Dedifferentiated amniotic fluid mesenchymal stem cell (primary cell): ENCODE measurements around the gene PAK4.

Source experiments
- DNase-seq: peaks from one replicate; pipeline ENCODE4 v3.0.0-alpha.2; 2016; ENCODE audit errors: extremely low spot score

The PAK4 gene

GRCh38 chr19:39165857-39166256 is 40.3 kb downstream of the PAK4 start:
- no peak for DNase-seq

GRCh38 chr19:39166571-39167391 is 41.2 kb downstream of the PAK4 start:
- no peak for DNase-seq

GRCh38 chr19:39167461-39168257 is 42.1 kb downstream of the PAK4 start:
- no peak for DNase-seq

- no peak for DNase-seq
These were observed 42.9 kb downstream of the PAK4 start for GRCh38 chr19:39168258-39169142.

GRCh38 chr19:39169143-39169810 is 43.7 kb downstream of the PAK4 start:
- DNase-seq: no peak

DNA sequence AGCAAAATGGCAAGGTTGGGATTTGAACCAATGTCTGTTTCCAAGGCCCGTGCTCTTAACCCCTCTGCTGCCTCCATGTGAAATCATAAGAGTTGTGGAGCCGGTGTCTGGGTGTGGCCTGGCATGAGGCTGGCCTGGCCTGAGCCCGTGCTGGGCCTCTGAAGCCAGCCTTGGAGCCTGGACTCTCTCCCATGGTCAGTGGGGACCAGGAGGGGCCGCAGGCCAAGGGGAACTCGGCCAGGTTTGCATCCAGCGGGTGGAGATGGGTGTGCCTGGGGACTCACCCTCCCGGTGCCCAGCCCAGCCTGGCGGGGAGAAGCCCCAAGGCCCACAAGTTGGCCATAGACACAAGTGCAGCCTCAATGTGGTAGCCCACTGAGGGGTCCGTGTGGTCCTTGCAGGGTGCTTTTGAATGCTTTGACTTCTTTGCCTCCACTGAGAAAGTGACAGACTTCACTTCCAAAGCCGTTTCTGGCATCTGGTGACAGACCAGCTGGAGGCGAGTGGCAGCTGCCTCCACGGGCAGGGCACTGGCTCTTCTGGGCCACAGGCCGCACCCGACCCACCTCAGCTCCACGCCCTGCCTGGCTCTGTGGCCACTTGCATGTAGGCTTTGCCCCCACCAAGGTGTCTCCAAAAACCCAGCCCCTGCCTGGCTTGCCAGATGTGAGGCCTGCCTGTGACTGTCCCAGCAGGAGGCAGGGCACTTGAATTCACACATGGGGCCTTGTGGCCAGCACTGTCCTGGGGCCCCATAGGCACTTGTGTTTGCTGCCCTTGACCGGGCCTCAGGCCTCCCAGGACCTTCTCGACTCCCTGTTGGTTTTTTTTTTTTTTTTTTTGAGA is 45.0 kb downstream of the PAK4 start:
- DNase-seq: no peak

DNA sequence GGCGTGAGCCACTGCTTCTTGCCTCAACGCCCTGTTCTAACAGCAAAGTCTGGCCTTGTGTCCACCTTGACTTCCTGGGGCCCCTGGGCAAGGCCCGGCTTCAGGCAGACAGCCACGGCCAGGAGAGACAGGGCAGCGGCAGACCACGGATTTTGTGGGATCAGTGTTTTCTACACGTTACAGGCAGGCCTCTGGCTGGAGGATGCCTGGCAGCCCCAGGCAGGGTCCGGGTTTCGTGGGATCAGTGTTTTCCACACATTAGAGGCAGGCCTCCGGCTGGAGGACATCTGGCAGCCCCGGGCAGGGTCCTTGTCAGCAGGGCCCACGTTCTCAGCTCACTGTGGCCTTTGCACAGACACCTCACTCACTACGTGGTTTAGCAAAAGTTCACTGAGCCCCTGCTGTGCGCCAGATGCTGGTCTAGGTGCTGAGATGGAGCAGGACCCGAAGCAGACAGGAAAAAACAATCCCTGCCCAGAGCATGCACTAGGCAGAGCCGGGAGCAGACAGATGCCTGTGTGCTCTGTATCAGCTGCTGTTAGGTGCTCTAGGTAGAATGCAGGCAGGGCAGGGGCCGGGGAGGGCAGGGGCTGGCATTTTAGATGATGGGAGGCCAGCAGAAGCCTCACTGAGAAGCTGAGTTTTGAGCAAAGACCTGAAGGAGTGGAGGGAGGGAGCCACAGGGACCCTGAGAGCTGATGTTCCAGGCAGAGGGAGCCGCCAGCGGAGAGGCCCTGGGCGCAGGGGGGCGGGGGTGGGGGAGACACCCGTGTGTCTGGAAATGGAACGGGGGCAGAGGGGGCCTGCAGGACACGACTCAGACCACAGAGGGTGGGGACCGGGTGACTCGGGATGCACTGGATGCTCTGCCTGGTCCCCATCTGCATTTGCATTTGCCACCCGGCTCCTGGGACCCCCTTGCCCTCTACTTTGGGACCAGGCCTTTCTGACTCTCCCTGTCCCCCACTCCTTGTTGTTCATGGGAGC is 46.2 kb downstream of the PAK4 start:
- DNase-seq: no peak

- no peak for DNase-seq
These were observed 47.3 kb downstream of the PAK4 start for GRCh38 chr19:39172700-39173501.

DNA sequence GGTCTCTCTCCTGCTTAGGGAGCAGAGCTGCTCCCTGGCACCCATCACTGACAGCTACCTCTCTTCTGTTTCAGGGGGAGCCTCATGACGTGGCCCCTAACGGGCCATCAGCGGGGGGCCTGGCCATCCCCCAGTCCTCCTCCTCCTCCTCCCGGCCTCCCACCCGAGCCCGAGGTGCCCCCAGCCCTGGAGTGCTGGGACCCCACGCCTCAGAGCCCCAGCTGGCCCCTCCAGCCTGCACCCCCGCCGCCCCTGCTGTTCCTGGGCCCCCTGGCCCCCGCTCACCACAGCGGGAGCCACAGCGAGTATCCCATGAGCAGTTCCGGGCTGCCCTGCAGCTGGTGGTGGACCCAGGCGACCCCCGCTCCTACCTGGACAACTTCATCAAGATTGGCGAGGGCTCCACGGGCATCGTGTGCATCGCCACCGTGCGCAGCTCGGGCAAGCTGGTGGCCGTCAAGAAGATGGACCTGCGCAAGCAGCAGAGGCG is 48.0 kb downstream of the PAK4 start:
- no peak for DNase-seq

- no peak for DNase-seq
These were observed 48.6 kb downstream of the PAK4 start for GRCh38 chr19:39174142-39174541.

DNA sequence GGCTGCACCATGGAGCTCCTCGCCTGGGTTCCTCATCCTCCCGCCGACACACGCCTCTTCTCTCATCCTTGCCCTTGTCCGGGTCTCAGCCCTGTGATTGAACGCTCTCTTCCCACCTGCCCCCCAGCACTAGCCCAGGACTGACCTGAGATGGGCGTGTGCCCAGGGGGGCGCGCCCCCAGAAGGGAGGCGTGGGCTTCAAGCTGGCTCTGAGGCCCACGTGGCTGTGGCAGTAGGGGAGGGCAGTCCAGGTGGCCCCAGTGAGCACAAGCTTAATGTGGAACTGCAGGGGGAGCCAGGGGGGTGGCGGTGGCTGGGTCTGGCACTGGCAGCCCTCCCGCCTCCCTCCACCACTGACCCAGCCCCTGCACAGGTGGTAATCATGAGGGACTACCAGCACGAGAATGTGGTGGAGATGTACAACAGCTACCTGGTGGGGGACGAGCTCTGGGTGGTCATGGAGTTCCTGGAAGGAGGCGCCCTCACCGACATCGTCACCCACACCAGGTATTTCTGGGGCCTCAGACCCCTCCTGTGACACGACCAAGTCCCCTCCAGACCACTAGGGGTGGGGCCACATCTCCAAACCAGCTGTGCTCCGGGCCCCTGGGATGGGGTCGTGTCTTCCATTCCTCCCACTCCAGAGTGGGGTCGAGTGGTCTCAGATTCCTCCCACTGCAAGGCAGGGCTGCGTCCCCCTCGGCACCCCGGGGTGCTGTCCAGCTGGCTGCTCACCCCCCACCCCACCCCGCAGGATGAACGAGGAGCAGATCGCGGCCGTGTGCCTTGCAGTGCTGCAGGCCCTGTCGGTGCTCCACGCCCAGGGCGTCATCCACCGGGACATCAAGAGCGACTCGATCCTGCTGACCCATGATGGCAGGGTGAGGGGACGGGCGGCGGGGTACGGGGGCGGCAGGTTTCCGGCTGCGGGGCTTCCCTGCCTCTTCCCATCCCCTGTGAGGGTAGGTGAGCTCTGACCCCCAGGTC is 49.3 kb downstream of the PAK4 start:
- no peak for DNase-seq

DNA sequence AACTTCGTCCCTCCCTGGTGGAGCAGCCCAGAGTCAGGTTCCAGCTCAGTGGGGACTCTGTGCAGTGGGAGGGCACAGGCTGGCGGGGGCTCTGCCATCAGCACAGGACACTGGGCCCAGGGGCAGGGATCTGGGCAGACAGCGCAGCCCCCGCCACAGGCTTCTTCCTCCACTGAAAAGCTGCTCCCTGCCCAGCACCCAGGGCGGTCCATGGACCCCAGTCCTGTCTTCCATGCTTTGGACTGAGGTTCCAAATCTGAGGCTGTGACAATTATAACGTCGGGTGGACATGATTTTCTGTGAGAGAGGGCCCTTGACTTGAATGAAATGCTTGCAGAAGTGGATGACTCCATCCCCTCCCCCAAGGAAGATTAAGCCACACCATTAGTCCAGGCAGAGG is 50.0 kb downstream of the PAK4 start:
- DNase-seq: no peak

GRCh38 chr19:39177110-39177699 is 51.6 kb downstream of the PAK4 start:
- DNase-seq: no peak

GRCh38 chr19:39177736-39178135 is 52.1 kb downstream of the PAK4 start:
- DNase-seq: no peak

DNA sequence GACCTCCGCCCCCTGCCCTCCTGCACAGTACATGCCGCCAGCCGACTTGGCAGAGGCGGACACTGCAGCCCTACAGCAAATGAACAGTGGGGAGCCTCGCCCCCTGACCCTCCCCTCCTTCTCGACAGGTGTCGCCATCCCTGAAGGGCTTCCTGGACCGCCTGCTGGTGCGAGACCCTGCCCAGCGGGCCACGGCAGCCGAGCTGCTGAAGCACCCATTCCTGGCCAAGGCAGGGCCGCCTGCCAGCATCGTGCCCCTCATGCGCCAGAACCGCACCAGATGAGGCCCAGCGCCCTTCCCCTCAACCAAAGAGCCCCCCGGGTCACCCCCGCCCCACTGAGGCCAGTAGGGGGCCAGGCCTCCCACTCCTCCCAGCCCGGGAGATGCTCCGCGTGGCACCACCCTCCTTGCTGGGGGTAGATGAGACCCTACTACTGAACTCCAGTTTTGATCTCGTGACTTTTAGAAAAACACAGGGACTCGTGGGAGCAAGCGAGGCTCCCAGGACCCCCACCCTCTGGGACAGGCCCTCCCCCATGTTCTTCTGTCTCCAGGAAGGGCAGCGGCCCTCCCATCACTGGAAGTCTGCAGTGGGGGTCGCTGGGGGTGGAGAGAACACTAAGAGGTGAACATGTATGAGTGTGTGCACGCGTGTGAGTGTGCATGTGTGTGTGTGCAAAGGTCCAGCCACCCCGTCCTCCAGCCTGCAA is 52.9 kb downstream of the PAK4 start:
- no peak for DNase-seq

DNA sequence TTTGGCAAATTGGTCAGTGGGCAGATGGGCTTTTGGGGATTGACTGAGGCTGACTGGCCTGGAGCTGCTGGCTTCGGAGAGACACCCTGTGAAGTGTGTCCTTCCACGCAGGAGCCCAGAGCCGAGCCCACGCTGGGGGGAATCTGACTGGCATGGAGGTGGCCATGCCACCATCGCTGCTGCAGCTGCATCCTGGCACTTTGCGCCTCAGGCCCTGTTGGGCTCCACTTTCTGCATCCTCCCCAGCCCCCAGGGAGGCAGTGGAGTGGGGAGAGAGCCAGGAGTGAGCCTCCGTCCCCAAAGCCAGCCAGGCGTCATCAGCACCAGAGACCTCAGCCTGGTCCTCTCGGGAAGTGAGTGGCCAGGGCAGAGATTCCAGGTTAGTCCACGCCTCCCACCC is 54.2 kb downstream of the PAK4 start:
- DNase-seq: no peak
